LNCAP (cell line): Measurements from ENCODE around the gene MAPK1IP1L.

ENCODE experiments used
- CTCF ChIP-seq: fragments of 450-650 bp; IDR thresholded peaks from 2 replicates; pipeline ENCODE4 v1.5.1; 2017; ENCODE audit warnings: mild to moderate bottlenecking

The MAPK1IP1L gene

GRCh38 chr14:55075628-55076175 is 24.3 kb downstream of the MAPK1IP1L start:
- no peak for TF ChIP-seq CTCF

DNA sequence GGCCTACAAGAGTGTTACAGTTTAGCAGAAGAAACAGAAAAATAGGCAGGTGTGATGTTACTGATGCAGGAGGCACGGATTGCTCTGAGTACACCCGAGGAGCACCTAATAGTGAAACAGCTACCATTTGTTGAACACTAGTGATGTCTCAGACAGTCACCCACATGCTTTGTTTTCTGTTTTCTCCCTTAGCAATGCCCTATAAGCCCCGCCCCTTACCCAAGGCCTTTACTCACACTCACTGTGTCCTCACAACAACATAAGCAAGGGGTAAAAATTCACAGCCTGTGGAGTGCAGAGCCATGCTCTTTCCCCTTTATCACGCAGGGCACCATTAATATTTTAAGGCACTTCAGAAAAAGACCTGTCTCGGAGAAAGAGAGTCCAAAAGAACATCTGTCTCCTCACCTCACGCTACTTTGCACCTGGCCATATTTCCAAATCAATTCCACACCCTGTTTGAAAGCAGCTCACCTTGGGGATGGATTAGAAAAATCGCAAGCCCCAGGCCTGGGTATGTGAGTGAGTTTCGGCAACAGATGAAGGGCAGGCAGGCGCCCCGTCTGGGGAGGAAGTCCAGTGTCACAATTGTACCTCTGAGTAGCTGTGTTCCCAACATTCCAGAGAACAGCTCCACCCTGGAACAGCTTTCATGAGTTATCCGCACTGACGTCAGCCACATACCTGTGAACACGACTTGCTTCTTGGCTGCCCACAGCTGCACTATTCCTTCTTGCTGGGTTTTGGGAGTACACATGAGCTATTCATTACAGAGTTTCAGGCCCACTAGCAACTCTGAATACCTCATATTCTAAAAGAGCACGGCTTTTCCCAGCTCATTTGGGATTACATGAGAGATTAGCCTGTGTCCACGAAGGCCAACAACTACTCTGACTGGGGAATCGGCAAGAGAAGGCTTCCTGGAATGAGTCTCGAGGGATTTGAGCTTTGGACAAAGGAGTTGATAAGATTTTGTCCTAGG is 26.0 kb downstream of the MAPK1IP1L start:
- TF ChIP-seq CTCF: no peak

- TF ChIP-seq CTCF: no peak
These were observed 33.1 kb downstream of the MAPK1IP1L start for GRCh38 chr14:55084401-55085059.

GRCh38 chr14:55085060-55085660 is 33.7 kb downstream of the MAPK1IP1L start:
- TF ChIP-seq CTCF: no peak

- TF ChIP-seq CTCF: no peak
These were observed 35.5 kb downstream of the MAPK1IP1L start for GRCh38 chr14:55086938-55087337.

- no peak for TF ChIP-seq CTCF
These were observed 36.9 kb downstream of the MAPK1IP1L start for GRCh38 chr14:55088356-55088755.

GRCh38 chr14:55092341-55092740 is 40.9 kb downstream of the MAPK1IP1L start:
- TF ChIP-seq CTCF: no peak
